Glomerular endothelial cell (primary cell): Measurements from ENCODE around the gene ARFIP1. TPM values are rescaled to one million over a fixed set of nuclear protein-coding genes. Genes with fewer than 3 reads are reported as not detected.

ENCODE experiments used
- DNase-seq: peaks from one replicate; pipeline ENCODE4 v3.0.0-alpha.2; 2011; ENCODE audit warnings: low read depth, low spot score; ENCODE audit errors: extremely low read depth
- total RNA-seq: library from RNA; depleted of rRNA; stranded (reverse); fragments of >200 nt; gene quantifications from 2 replicates; pipeline ENCODE4 v1.2.3, GENCODE V29; 2015

The ARFIP1 gene
- total RNA-seq, 1 donor from 2014 or later, result 24.4 TPM

GRCh38 chr4:152784490-152785350 lies 5.0 kb downstream of the ARFIP1 start:
- no peak for DNase-seq

GRCh38 chr4:152785639-152786615 lies 6.2 kb downstream of the ARFIP1 start:
- no peak for DNase-seq

- DNase-seq, result no peak
These were observed 6.9 kb downstream of the ARFIP1 start for GRCh38 chr4:152786627-152787026.

- no peak for DNase-seq
These were observed 16.1 kb downstream of the ARFIP1 start for GRCh38 chr4:152795891-152796290.

- DNase-seq, result no peak
These were observed 23.8 kb downstream of the ARFIP1 start for GRCh38 chr4:152803541-152803940.

- DNase-seq, result no peak
These were observed 25.4 kb downstream of the ARFIP1 start for GRCh38 chr4:152805071-152805650.

GRCh38 chr4:152805818-152806217 lies 26.1 kb downstream of the ARFIP1 start:
- no peak for DNase-seq

GRCh38 chr4:152806501-152807125 lies 26.9 kb downstream of the ARFIP1 start:
- no peak for DNase-seq

- no peak for DNase-seq
These were observed 27.6 kb downstream of the ARFIP1 start for GRCh38 chr4:152807294-152807829.

- no peak for DNase-seq
These were observed 28.9 kb downstream of the ARFIP1 start for GRCh38 chr4:152808670-152809069.

GRCh38 chr4:152810715-152811287 lies 31.0 kb downstream of the ARFIP1 start:
- DNase-seq, result no peak

GRCh38 chr4:152815078-152815477 lies 35.3 kb downstream of the ARFIP1 start:
- no peak for DNase-seq

GRCh38 chr4:152817331-152817730 lies 37.6 kb downstream of the ARFIP1 start:
- DNase-seq, result no peak

- DNase-seq, result no peak
These were observed 39.4 kb downstream of the ARFIP1 start for GRCh38 chr4:152819026-152819645.

- no peak for DNase-seq
These were observed 40.3 kb downstream of the ARFIP1 start for GRCh38 chr4:152820073-152820472.

GRCh38 chr4:152822323-152822722 lies 42.6 kb downstream of the ARFIP1 start:
- no peak for DNase-seq

GRCh38 chr4:152824561-152824960 lies 44.8 kb downstream of the ARFIP1 start:
- no peak for DNase-seq

GRCh38 chr4:152825336-152825735 lies 45.6 kb downstream of the ARFIP1 start:
- DNase-seq, result no peak

GRCh38 chr4:152828122-152828521 lies 48.4 kb downstream of the ARFIP1 start:
- DNase-seq, result no peak

GRCh38 chr4:152831416-152831815 lies 51.7 kb downstream of the ARFIP1 start:
- DNase-seq, result no peak
